CD4-positive, alpha-beta memory T cell (primary cell): ENCODE measurements around the gene CLEC16A. TPM values are rescaled to one million over a fixed set of nuclear protein-coding genes. Genes with fewer than 3 reads are reported as not detected.
A peak's percentile ranks its signal among the peaks of the same experiment; 100 is the strongest.
"Not testable (repeated sequence)": the region's sequence is repeated elsewhere in the genome, so short reads cannot be mapped to it uniquely, and the experiment has no call there.

Source experiments
- CTCF ChIA-PET: fragments of 350-600 bp; sonication (Branson Sonifier 250); formaldehyde crosslinking; loops from one replicate; lab custom pipeline; 2021; ENCODE audit warnings: inconsistent platforms; ENCODE audit not compliant: partially characterized antibody; lab: Charles Lee
- POLR2A ChIA-PET: fragments of 350-600 bp; sonication (Branson Sonifier 250); formaldehyde crosslinking; loops from one replicate; lab custom pipeline; 2021; ENCODE audit not compliant: partially characterized antibody; lab: Charles Lee
- DNase-seq, 5 donors: peaks; one replicate each; pipeline versions ENCODE4 v3.0.0 to v3.0.0-alpha.2; 2020 to 2022; ENCODE audit warnings: mixed read lengths in 1 of 5
- H3K27ac ChIP-seq: one replicate; pipeline ENCODE4 v1.7.0; 2013; ENCODE audit warnings: low read depth, low read length
- H3K27me3 ChIP-seq: 2 replicates; pipeline ENCODE4 v1.7.0; 2013; ENCODE audit warnings: mild to moderate bottlenecking, low read length, moderate library complexity; ENCODE audit not compliant: insufficient read depth
- H3K36me3 ChIP-seq: 2 replicates; pipeline ENCODE4 v1.7.0; 2013; ENCODE audit warnings: mild to moderate bottlenecking, low read length, moderate library complexity; ENCODE audit not compliant: insufficient read depth
- H3K4me1 ChIP-seq: 2 replicates; pipeline ENCODE4 v1.7.0; 2013; ENCODE audit warnings: mild to moderate bottlenecking, low read length, moderate library complexity; ENCODE audit not compliant: insufficient read depth
- H3K4me3 ChIP-seq, 2 donors: one replicate each; pipeline ENCODE4 v1.7.0; 2013; ENCODE audit warnings: low read length in 2 of 2, mild to moderate bottlenecking in 1 of 2
- H3K9me3 ChIP-seq, 2 donors: one replicate each; pipeline ENCODE4 v1.7.0; 2013; ENCODE audit warnings: low read length in 2 of 2, control low read depth in 1 of 2; ENCODE audit not compliant: control insufficient read depth in 1 of 2
- H3K27ac Mint-ChIP-seq, 7 donors: one replicate each; pipeline ENCODE4 v1.8.0; 2020 to 2021; ENCODE audit warnings: mixed read lengths in 7 of 7, mild to moderate bottlenecking in 6 of 7, inconsistent platforms in 3 of 7, moderate library complexity in 3 of 7
- H3K27me3 Mint-ChIP-seq, 2 donors: one replicate each; pipeline ENCODE4 v1.8.0; 2020 to 2021; ENCODE audit warnings: mixed read lengths in 2 of 2
- H3K36me3 Mint-ChIP-seq, 2 donors: one replicate each; pipeline ENCODE4 v1.8.0; 2020 to 2021; ENCODE audit warnings: mixed read lengths in 2 of 2, inconsistent platforms in 1 of 2, mild to moderate bottlenecking in 1 of 2
- H3K4me1 Mint-ChIP-seq, 4 donors: one replicate each; pipeline ENCODE4 v1.8.0; 2020 to 2021; ENCODE audit warnings: mixed read lengths in 4 of 4, mild to moderate bottlenecking in 1 of 4
- H3K4me3 Mint-ChIP-seq, 8 donors: one replicate each; pipeline ENCODE4 v1.8.0; 2020 to 2021; ENCODE audit warnings: mixed read lengths in 8 of 8, mild to moderate bottlenecking in 7 of 8, moderate library complexity in 6 of 8, inconsistent platforms in 3 of 8
- H3K9me3 Mint-ChIP-seq, 8 donors: one replicate each; pipeline ENCODE4 v1.8.0; 2020 to 2021; ENCODE audit warnings: mixed read lengths in 8 of 8, mild to moderate bottlenecking in 5 of 8, inconsistent platforms in 3 of 8, moderate library complexity in 1 of 8
- intact Hi-C: fragments of 100-400 bp; cut with micrococcal nuclease; formaldehyde crosslinking; loops from one replicate; pipeline ENCODE4 v1.15.1; 2023
- polyA plus RNA-seq, 2 donors: library from polyadenylated mRNA; unstranded; fragments of 300-500 nt; fragmentation: Illumina TruSeq; gene quantifications; one replicate each; pipeline ENCODE4 v1.2.3, GENCODE V29; 2021
- total RNA-seq, 2 experiments: library from RNA; stranded (reverse); gene quantifications; one replicate each; pipeline ENCODE4 v1.2.3, GENCODE V29; 2021

Gene CLEC16A
- total and polyA plus RNA-seq, 4 experiments from 2014 or later, result 5.2 to 28.4 (median 24.5) TPM

DNA sequence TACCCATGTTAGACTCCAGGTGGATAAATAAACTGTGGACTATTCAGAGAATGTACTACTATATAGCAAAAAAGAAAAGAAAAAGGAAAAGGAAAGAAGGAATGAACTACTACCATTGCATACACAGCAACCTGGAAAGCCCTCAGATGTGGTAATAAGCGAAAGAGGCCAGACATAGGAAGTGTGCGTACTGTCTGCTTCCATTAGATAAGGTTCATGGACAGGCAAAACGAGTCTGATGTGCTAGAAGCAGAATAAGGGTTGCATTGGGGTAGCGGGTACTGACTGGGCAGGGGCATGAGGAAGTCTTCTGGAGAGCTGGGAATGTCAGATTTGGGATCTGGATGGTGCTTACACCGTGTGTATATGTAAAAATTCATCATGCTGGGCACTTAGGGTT lies 21.8 kb downstream of the CLEC16A start:
- peaks cover 20% of the 10 kb centered on the region for H3K4me1 ChIP-seq
- H3K27me3 ChIP-seq, result no peaks in the 10 kb centered on the region
- no peak for DNase-seq
- no peak overlapping the region for H3K27ac ChIP-seq
- H3K9me3 ChIP-seq, result no peaks in the 10 kb centered on the region
- no peaks in the 10 kb centered on the region for H3K27me3 Mint-ChIP-seq
- H3K4me3 ChIP-seq, result no peak overlapping the region
- no peaks in the 10 kb centered on the region for H3K9me3 Mint-ChIP-seq
- peak overlapping the region in 1 of 8 donors; percentile 21 for H3K4me3 Mint-ChIP-seq
- peaks cover 21 to 35% (median 26%) of the 10 kb centered on the region in 4 donors for H3K4me1 Mint-ChIP-seq
- peaks cover 35 to 49% of the 10 kb centered on the region in 2 donors for H3K36me3 Mint-ChIP-seq
- H3K27ac Mint-ChIP-seq, result peak overlapping the region; percentile 26 to 91 (median 47)
- CTCF ChIA-PET, result interaction anchor here (1.1 to 13.2 kb wide), 6 partner anchors 14 to 406 kb away, joined by 3 to 197 read pairs (median 52); partner anchors contain the start of gene SOCS1
- H3K36me3 ChIP-seq, result peaks cover 15% of the 10 kb centered on the region
- POLR2A ChIA-PET, result interaction anchor here (7.3 kb wide), 1 partner anchor 290 kb away, joined by 83 read pairs; the partner anchor contains the start of gene SOCS1
- intact Hi-C loops, result no loop called here

DNA sequence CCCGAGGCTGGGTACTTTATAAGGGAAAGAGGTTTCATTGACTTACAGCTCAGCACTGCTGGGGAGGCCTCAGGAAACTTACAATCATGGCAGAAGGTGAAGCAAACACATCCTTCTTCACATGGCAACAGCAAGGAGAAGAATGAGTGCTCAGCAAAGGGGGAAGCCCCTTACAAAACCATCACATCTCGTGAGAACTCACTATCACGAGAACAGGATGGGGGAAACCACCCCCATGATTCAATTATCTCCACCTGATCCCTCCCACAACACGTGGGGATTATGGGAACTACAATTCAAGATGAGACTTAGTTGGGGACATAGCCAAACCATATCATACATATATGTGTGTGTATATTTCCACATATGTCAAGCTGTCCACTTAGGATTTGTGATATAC lies 22.2 kb downstream of the CLEC16A start:
- H3K36me3 ChIP-seq, result peaks cover 15% of the 10 kb centered on the region
- Mint-ChIP-seq H3K36me3 (peaks cover 40 to 53% of the 10 kb centered on the region in 2 donors), H3K4me3 (peak overlapping the region in 1 of 8 donors; percentile 21), H3K27ac (peak overlapping the region in 5 of 7 donors; percentile 24 to 91 (median 79)), H3K4me1 (peaks cover 23 to 39% (median 27%) of the 10 kb centered on the region in 4 donors)
- H3K27ac ChIP-seq, intact Hi-C loops, H3K4me3 ChIP-seq, H3K9me3 Mint-ChIP-seq, H3K27me3 ChIP-seq, H3K9me3 ChIP-seq, H3K27me3 Mint-ChIP-seq: not testable (repeated sequence)
- CTCF ChIA-PET, result interaction anchor here (11.6 to 13.2 kb wide), 2 partner anchors 16 to 290 kb away, joined by 120 to 197 read pairs; partner anchors contain the start of gene SOCS1
- POLR2A ChIA-PET, result interaction anchor here (7.3 kb wide), 1 partner anchor 290 kb away, joined by 83 read pairs; the partner anchor contains the start of gene SOCS1
- DNase-seq, result peak in 1 of 5 donors; percentile 51
- H3K4me1 ChIP-seq, result peaks cover 21% of the 10 kb centered on the region

DNA sequence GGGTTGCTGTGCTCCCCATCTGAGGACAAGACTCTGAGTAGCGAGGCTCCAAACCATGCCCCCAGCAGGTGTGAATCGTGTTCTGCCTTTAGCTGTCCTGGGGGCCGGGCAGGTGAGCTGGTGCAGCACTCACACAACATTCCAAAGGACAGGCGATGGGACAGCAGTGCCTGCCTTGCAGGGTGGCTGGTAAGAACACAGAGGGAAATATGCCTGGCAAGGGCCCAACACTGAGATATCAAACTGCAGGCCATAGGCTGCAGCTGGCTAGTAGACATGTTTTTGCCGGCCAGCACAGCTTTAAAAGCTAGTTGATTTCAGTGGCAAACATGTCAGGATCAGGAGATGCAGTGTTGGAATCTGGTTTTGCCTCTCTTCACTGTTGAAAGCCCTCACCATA lies 23.6 kb downstream of the CLEC16A start:
- Mint-ChIP-seq H3K36me3 (peaks cover 31 to 52% of the 10 kb centered on the region in 2 donors), H3K27ac (peak overlapping the region in 1 of 7 donors; percentile 32), H3K4me3 (no peak overlapping the region), H3K27me3 (no peaks in the 10 kb centered on the region), H3K9me3 (no peaks in the 10 kb centered on the region), H3K4me1 (peaks cover 30 to 50% (median 35%) of the 10 kb centered on the region in 4 donors)
- POLR2A ChIA-PET, result interaction anchor here (0.5 to 7.3 kb wide), 2 partner anchors 284 to 288 kb away, joined by 4 to 83 read pairs; partner anchors contain the start of gene SOCS1
- intact Hi-C loops, result no loop called here
- H3K27ac ChIP-seq, result no peak overlapping the region
- no peaks in the 10 kb centered on the region for H3K27me3 ChIP-seq
- CTCF ChIA-PET, result interaction anchor here (1.0 to 13.2 kb wide), 8 partner anchors 10 to 428 kb away, joined by 3 to 197 read pairs (median 8); partner anchors contain the start of gene SOCS1
- peaks cover 8% of the 10 kb centered on the region for H3K36me3 ChIP-seq
- H3K4me3 ChIP-seq, result no peak overlapping the region
- H3K9me3 ChIP-seq, result no peaks in the 10 kb centered on the region
- peaks cover 34% of the 10 kb centered on the region for H3K4me1 ChIP-seq
- no peak for DNase-seq

DNA sequence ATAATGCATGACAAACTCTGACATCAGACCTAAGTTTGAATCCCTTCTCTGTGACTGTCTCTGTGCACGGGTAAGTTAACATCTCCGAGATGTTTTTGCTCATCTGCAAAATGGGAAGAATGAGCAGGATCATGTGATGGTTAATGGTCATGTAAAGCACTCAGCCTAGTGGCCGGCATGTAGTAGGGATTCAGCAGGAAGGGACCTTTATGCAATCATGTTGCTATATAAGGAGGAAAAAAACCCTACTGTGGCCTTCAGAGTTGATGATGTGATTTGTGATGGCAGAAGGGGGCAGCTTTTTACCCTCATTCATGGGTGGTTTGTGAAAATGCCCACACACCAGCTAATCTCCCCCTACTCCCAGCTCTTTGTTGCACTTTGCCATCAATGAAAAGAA lies 24.1 kb downstream of the CLEC16A start:
- peaks cover 3% of the 10 kb centered on the region for H3K36me3 ChIP-seq
- Mint-ChIP-seq H3K4me3 (no peak overlapping the region), H3K4me1 (peaks cover 30 to 55% (median 38%) of the 10 kb centered on the region in 4 donors), H3K27ac (peak overlapping the region in 1 of 7 donors; percentile 32), H3K9me3 (no peaks in the 10 kb centered on the region), H3K27me3 (no peaks in the 10 kb centered on the region), H3K36me3 (peaks cover 31 to 52% of the 10 kb centered on the region in 2 donors)
- POLR2A ChIA-PET, result interaction anchor here (0.5 to 7.3 kb wide), 2 partner anchors 283 to 288 kb away, joined by 4 to 83 read pairs; partner anchors contain the start of gene SOCS1
- no peak overlapping the region for H3K4me3 ChIP-seq
- no peaks in the 10 kb centered on the region for H3K9me3 ChIP-seq
- intact Hi-C loops, result no loop called here
- CTCF ChIA-PET, result interaction anchor here (1.1 to 13.2 kb wide), 7 partner anchors 11 to 388 kb away, joined by 3 to 197 read pairs (median 9); partner anchors contain the start of gene SOCS1
- H3K4me1 ChIP-seq, result peaks cover 38% of the 10 kb centered on the region
- no peak overlapping the region for H3K27ac ChIP-seq
- no peaks in the 10 kb centered on the region for H3K27me3 ChIP-seq
- no peak for DNase-seq

DNA sequence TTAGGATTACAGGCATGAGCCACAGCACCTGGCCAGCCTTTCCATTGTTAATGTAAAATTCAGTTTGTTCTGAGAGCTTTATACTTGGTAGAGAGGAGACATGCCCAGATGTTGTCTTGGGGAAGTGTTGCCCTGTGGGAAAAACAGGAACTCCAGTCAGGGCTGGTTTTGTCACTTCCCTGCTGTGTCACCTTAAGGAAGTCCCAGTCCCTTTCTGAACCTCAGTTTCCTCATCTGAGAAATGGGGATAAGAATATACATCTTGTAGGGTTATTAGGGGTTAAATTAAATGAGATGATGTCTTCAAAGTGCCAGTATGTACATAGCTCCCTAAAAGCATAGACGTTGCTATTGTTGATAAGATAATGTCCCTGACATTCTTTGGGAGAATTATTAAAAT lies 25.3 kb downstream of the CLEC16A start:
- peaks cover 2% of the 10 kb centered on the region for H3K36me3 ChIP-seq
- no peak overlapping the region for H3K4me3 ChIP-seq
- Mint-ChIP-seq H3K27ac (no peak overlapping the region), H3K27me3 (no peaks in the 10 kb centered on the region), H3K4me3 (no peak overlapping the region), H3K9me3 (no peaks in the 10 kb centered on the region), H3K4me1 (peaks cover 24 to 45% (median 29%) of the 10 kb centered on the region in 4 donors), H3K36me3 (peaks cover 28 to 49% of the 10 kb centered on the region in 2 donors)
- CTCF ChIA-PET, result interaction anchor here (1.3 to 13.2 kb wide), 5 partner anchors 11 to 387 kb away, joined by 3 to 197 read pairs (median 9); partner anchors contain the start of gene SOCS1
- no peaks in the 10 kb centered on the region for H3K27me3 ChIP-seq
- POLR2A ChIA-PET, result interaction anchor here (7.3 kb wide), 1 partner anchor 287 kb away, joined by 83 read pairs; the partner anchor contains the start of gene SOCS1
- no peaks in the 10 kb centered on the region for H3K9me3 ChIP-seq
- no peak for DNase-seq
- intact Hi-C loops, result no loop called here
- H3K27ac ChIP-seq, result no peak overlapping the region
- H3K4me1 ChIP-seq, result peaks cover 31% of the 10 kb centered on the region

DNA sequence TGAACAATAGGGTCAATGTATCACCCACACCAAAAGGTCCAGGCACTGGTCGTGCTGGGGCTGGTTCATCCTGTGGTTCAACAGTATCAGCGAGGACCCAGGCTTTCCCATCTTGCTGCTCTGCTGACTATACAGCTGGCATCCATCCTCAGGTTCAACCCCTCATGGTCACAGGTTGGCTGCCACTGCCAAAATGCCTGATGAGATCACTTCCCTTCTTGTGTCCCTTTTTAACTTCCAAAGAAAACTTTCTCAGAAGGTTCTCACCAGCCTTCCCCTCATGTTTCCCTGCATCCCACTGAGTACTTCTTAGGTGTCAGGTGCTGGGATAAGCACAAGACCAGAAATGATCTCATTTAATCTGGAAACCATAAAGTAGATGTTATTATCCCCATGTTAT lies 25.7 kb downstream of the CLEC16A start:
- POLR2A ChIA-PET, result interaction anchor here (2.4 to 7.3 kb wide), 2 partner anchors 286 kb away, joined by 24 to 83 read pairs; partner anchors contain the start of gene SOCS1
- Histone ChIP-seq H3K27me3 (no peaks in the 10 kb centered on the region), H3K36me3 (peaks cover 3% of the 10 kb centered on the region), H3K4me1 (peaks cover 27% of the 10 kb centered on the region), H3K27ac (no peak overlapping the region), H3K4me3 (no peak overlapping the region), H3K9me3 (no peaks in the 10 kb centered on the region)
- DNase-seq, result no peak
- intact Hi-C loops, result no loop called here
- H3K27ac Mint-ChIP-seq, result peak overlapping the region in 5 of 7 donors; percentile 3 to 77 (median 47)
- peaks cover 22 to 41% (median 25%) of the 10 kb centered on the region in 4 donors for H3K4me1 Mint-ChIP-seq
- CTCF ChIA-PET, result interaction anchor here (1.3 to 13.2 kb wide), 6 partner anchors 11 to 386 kb away, joined by 3 to 197 read pairs (median 8); partner anchors contain the start of gene SOCS1
- H3K27me3 Mint-ChIP-seq, result no peaks in the 10 kb centered on the region
- no peak overlapping the region for H3K4me3 Mint-ChIP-seq
- H3K36me3 Mint-ChIP-seq, result peaks cover 31 to 49% of the 10 kb centered on the region in 2 donors
- H3K9me3 Mint-ChIP-seq, result no peaks in the 10 kb centered on the region

DNA sequence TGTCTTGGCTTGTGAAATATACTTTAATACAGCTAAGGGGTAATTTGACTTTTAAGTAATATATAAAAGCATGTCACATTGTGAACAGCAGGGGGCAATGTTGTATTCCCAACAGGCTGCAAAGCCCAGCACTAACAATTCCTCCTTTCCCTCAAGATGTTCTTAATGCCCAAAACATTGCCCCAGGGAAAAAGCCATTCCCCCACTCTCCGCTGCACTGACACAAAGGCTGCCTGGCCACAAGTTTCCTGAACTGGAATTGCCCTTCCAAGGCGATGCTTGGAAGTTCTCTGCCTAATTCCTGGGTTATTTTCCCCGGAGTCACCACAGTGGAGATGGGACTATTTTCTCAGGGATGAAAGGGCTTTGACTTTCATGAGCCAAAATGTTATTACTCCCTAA lies 27.2 kb downstream of the CLEC16A start:
- H3K27ac ChIP-seq, result no peak overlapping the region
- no peaks in the 10 kb centered on the region for H3K9me3 ChIP-seq
- H3K4me3 Mint-ChIP-seq, result no peak overlapping the region
- peaks cover 3% of the 10 kb centered on the region for H3K36me3 ChIP-seq
- no peaks in the 10 kb centered on the region for H3K27me3 ChIP-seq
- peak overlapping the region in 3 of 7 donors; percentile 25 to 30 (median 27) for H3K27ac Mint-ChIP-seq
- peak in 4 of 5 donors; percentile 41 to 53 (median 48) for DNase-seq
- CTCF ChIA-PET, result interaction anchor here (0.6 to 13.2 kb wide), 25 partner anchors 9 to 1097 kb away, joined by 3 to 197 read pairs (median 4); partner anchors contain the start of genes PRM2 and SOCS1
- intact Hi-C loops, result loop anchor here (1.0 kb wide), 1 partner anchor 286 kb away; no protein-coding TSS in a partner anchor
- H3K36me3 Mint-ChIP-seq, result peaks cover 27 to 43% of the 10 kb centered on the region in 2 donors
- H3K4me1 ChIP-seq, result peaks cover 17% of the 10 kb centered on the region
- no peaks in the 10 kb centered on the region for H3K9me3 Mint-ChIP-seq
- H3K27me3 Mint-ChIP-seq, result no peaks in the 10 kb centered on the region
- POLR2A ChIA-PET, result interaction anchor here (0.8 to 2.4 kb wide), 3 partner anchors 284 to 385 kb away, joined by 4 to 24 read pairs (median 6); partner anchors contain the start of gene SOCS1
- no peak overlapping the region for H3K4me3 ChIP-seq
- H3K4me1 Mint-ChIP-seq, result peaks cover 11 to 26% (median 13%) of the 10 kb centered on the region in 4 donors
